GM18867 (cell line): ENCODE results near the gene DMBX1.

Experiments
- ATAC-seq: cut with Tn5 transposase; IDR thresholded peaks from one replicate; pipeline ENCODE4 v1.9.1; 2021; ENCODE audit warnings: mild to moderate bottlenecking, moderate library complexity; ENCODE audit not compliant: unreplicated experiment

The DMBX1 gene

GRCh38 chr1:46480959-46481646 is 8.5 kb upstream of the DMBX1 start:
- ATAC-seq = no peak

DNA sequence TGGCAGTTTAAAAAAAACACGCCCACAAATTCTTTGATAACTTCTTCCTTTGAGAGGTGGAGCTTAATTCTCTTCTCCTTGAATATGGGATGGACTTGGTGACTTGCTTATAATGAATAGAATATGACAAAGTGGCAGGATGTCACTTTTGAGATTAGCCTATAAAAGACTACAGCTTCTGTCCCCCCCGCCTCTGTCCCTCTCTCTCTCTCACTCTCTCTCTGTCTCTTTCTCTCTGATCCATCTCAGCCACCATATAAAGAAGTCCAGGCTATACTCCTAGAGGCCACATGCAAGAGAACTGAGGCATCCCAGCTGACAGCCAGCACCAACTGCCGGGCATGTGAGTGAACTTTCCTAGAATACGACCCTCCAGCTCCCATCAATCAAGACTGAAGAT is 7.7 kb upstream of the DMBX1 start:
- no peak for ATAC-seq

- no peak for ATAC-seq
These were observed 6.0 kb upstream of the DMBX1 start for GRCh38 chr1:46483589-46483988.

GRCh38 chr1:46484783-46485490 is 4.7 kb upstream of the DMBX1 start:
- no peak for ATAC-seq

- ATAC-seq = no peak
These were observed 3.8 kb upstream of the DMBX1 start for GRCh38 chr1:46485564-46486431.

- no peak for ATAC-seq
These were observed 3.1 kb upstream of the DMBX1 start for GRCh38 chr1:46486432-46487015.

GRCh38 chr1:46487818-46488218 is 1.8 kb upstream of the DMBX1 start:
- ATAC-seq = no peak

DNA sequence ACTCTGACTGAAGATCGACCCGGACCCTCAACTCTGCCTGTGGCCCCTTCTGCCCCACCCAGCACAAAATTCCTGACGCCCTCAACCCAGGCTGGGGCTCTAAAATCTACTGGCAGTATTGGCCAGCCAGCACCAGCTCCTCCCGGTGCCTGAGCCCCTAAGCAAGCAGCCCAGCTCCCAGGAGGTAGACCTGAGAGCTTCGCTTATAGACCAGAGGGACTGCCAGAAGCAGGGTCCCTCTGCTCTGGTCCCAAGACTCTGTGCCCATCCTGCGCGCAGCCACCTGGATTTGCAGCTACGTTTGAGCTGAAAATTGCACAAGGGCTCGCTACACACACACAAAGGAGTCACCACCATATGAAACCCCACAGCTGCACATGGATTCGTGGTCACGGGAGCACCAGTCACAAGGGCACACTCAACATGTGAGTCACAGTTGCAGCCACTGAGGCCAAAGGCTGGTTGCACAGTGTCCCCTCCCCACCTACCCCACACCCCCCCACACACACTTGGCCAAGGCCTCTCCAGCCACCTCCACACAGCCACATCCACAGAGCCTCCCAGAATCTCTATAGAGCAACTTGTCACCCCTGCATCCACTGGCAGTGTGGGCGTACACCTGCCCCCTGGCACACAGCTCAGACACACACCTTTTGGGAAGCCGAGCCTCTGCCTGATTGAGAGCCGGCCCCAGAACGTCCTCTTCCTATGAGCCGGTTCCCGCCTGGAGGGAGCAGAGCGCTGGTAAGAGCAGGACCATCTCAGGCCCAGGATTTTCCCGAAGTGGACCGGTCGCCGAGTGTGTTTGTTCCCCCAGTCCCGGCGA is 1.1 kb upstream of the DMBX1 start:
- no peak for ATAC-seq

DNA sequence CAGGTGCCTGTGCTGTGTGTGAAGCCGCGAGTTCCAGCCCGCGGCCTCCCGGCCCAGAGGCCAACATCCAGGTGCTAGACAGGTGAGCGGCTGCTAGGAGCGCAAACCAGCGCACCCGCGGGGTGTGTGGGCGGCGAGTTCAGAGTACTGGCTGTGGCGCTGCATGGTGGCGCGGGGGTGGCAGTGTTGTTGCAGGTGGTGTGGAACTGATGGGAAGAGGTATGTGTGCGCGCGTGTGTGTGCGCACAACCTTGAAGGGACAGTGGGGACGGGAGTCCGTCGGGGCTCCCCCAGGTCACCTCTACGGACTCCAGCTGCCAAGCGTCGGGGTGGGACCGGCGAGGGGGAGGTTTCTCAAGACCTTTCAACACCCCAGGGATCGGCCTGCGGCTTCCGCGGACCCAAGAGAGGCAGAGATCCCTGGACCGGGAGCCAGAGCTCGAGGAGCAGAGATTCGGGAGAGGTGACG is 433 bp upstream of the DMBX1 start:
- ATAC-seq = peak; percentile 41

DNA sequence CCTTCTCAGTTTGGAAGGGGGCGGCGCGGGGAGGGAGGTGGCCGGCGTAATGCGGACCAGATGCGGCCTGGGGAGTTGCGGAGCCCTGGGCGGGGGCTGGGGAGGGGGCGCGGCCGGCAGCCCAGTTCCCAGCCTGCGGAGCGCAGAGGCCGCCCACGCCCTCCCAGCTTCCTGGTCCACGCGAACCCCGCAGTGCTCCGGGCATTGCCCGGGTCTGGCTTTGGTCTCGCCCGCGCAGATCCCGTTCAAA is 695 bp downstream of the DMBX1 start:
- ATAC-seq = no peak

DNA sequence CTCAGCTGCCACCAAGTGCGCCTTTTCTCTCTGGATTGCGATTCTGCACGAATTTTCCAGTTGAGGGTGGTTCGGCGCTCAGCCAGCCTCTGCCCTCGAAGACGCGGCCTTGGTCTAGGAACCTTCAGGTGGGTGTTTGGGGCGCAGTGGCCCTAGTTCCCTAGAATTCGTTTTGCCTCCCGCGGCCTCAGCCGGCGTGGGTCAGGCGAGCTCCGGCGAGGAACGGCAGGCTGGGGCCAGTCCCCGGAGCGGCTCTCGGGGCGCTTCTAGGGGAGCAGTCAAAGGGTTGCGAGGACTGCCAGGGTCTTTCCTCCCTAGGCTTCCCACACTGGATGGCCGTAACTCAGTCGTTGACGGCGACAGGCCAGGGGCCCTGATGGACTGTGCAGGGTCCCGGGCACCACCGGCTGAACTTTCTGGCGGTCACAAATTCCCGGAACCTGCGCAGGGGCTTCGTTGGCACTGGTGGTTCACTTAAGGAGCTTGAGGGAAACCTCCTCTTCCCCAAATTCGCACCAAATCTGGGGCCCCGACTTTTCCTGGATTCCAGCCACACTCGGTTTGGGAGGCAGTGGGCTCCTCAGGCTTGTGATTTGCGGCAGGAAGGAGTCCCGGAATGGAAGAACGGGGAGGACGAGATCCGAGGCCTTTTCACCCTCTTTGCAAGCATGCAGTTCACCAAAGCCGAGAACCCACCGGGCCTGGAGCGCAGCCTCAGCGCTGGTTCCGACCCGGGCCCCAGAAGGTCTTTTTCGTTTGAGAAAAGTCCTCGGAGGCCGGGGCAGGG is 1.2 kb downstream of the DMBX1 start:
- ATAC-seq = no peak

GRCh38 chr1:46491443-46492268 is 2.0 kb downstream of the DMBX1 start:
- no peak for ATAC-seq

- ATAC-seq = no peak
These were observed 2.7 kb downstream of the DMBX1 start for GRCh38 chr1:46492269-46492853.

DNA sequence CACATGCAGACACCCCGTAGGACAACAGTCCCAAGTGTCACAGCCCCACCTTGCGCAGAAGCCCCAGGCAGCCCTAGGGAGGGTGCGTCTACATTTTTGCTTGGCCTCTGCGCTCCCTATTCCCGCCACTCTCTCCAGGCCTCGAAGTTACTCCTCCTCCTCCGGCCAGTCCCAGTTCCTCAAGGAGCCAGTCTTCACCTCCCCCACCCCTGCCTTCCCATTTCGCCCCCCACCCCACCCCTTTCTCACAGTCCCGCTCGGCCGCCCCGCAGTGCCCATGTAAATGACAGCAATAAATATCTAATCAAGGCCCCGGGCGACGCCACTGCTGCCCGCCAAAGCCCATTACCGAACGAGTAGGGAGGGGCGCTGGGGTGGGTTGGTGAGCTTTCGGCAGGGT is 3.2 kb downstream of the DMBX1 start:
- ATAC-seq = no peak

GRCh38 chr1:46493316-46494032 is 3.8 kb downstream of the DMBX1 start:
- ATAC-seq = no peak

DNA sequence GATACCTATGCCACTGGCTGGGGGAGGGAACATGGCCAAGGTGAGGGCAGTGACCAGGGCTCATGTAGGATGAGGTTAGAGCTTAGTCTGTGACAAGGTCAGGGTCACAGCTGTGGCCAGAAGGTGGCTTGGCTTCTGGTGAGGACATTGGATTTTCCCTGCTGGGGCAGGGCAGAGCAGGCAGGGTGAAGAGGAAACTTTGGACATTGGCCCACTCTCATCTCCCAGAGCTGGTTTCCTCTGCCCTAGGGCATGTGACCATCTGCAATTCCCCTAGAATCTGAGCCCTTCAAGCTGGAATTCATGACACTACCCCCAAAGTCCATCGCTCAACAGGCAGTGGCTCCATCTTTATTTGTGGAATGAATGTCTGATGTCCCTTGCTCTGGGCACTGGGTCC is 5.3 kb downstream of the DMBX1 start:
- no peak for ATAC-seq

- no peak for ATAC-seq
These were observed 6.1 kb downstream of the DMBX1 start for GRCh38 chr1:46495778-46496177.

GRCh38 chr1:46496505-46496904 is 6.9 kb downstream of the DMBX1 start:
- ATAC-seq = no peak
